GM12878 (cell line): ENCODE results near the gene ACTRT3. TPM values are rescaled to one million over a fixed set of nuclear protein-coding genes. Genes with fewer than 3 reads are reported as not detected.

Experiments used
- BCL11A ChIP-seq: IDR thresholded peaks from 2 replicates; pipeline ENCODE4 v1.6.1; 2011; ENCODE audit warnings: low read depth, low read length
- CREB1 ChIP-seq: IDR thresholded peaks from 2 replicates; pipeline ENCODE4 v1.6.1; 2012; ENCODE audit warnings: low read depth, mild to moderate bottlenecking, inconsistent platforms
- E2F8 ChIP-seq: fragments of 450-650 bp; IDR thresholded peaks from 2 replicates; pipeline ENCODE4 v1.6.1; 2018; ENCODE audit warnings: mild to moderate bottlenecking, low read depth, moderate library complexity; ENCODE audit not compliant: partially characterized antibody
- EP300 ChIP-seq, 2 experiments: fragments of 150-350 bp in 1 of 2; IDR thresholded peaks; 2 replicates each; pipeline ENCODE4 v1.6.1; 2011 to 2012; ENCODE audit warnings: low read depth in 2 of 2, low read length in 2 of 2, borderline replicate concordance in 1 of 2, improper control_type of control experiment in 1 of 2, inconsistent platforms in 1 of 2; ENCODE audit not compliant: control insufficient read depth in 1 of 2
- EZH2 ChIP-seq: IDR thresholded peaks from 2 replicates; pipeline ENCODE4 v1.6.1; 2012; ENCODE audit warnings: low read depth, mild to moderate bottlenecking, control low read depth, inconsistent platforms, low read length, borderline replicate concordance; ENCODE audit not compliant: control insufficient read depth
- FOXM1 ChIP-seq: IDR thresholded peaks from 2 replicates; pipeline ENCODE4 v1.6.1; 2012; ENCODE audit warnings: low read depth, mild to moderate bottlenecking, inconsistent platforms, low read length, moderate library complexity
- GABPA ChIP-seq: IDR thresholded peaks from 2 replicates; pipeline ENCODE4 v1.6.1; 2014; ENCODE audit warnings: antibody characterized with exemption, low read depth, mild to moderate bottlenecking, inconsistent platforms
- HCFC1 ChIP-seq: fragments of 150-350 bp; IDR thresholded peaks from 2 replicates; pipeline ENCODE4 v1.6.1; 2014; ENCODE audit warnings: low read length
- KLF5 ChIP-seq: fragments of 450-650 bp; IDR thresholded peaks from 2 replicates; pipeline ENCODE4 v1.6.1; 2014; ENCODE audit warnings: mild to moderate bottlenecking; ENCODE audit not compliant: partially characterized antibody
- NRF1 ChIP-seq: conservative IDR thresholded peaks from 2 replicates; pipeline ENCODE4 v1.6.1; 2011; ENCODE audit warnings: mild to moderate bottlenecking, low read depth, low read length, improper control_type of control experiment
- PRDM15 ChIP-seq: fragments of 450-650 bp; formaldehyde crosslinking; IDR thresholded peaks from 2 replicates; pipeline ENCODE4 v1.4.0; 2020; ENCODE audit warnings: mild to moderate bottlenecking, moderate library complexity
- RFX5 ChIP-seq: IDR thresholded peaks from 2 replicates; pipeline ENCODE4 v1.6.1; 2011; ENCODE audit warnings: low read depth, low read length, improper control_type of control experiment
- SIX5 ChIP-seq: IDR thresholded peaks from 2 replicates; pipeline ENCODE4 v1.6.1; 2011; ENCODE audit warnings: mild to moderate bottlenecking, low read depth, low read length, moderate library complexity; ENCODE audit not compliant: severe bottlenecking
- SREBF2 ChIP-seq: IDR thresholded peaks from 2 replicates; pipeline ENCODE4 v1.6.1; 2012; ENCODE audit warnings: mild to moderate bottlenecking, low read length
- ZBTB40 ChIP-seq: fragments of 450-650 bp; IDR thresholded peaks from 2 replicates; pipeline ENCODE4 v1.6.1; 2016; ENCODE audit warnings: mild to moderate bottlenecking, moderate library complexity, borderline replicate concordance
- ZNF384 ChIP-seq: IDR thresholded peaks from 2 replicates; pipeline ENCODE4 v1.6.1; 2012; ENCODE audit warnings: low read depth, mild to moderate bottlenecking, low read length, improper control_type of control experiment, borderline replicate concordance
- polyA plus RNA-seq, 11 experiments: library from polyadenylated mRNA; depleted of rRNA in 4 of 11; unstranded in 6 of 11; stranded (reverse) in 5 of 11; fragments of >200 nt; fragmentation: Nextera tagmentation in 4 of 11; fragmentation: Illumina TruSeq in 1 of 11; extraction: Ambion mirVana in 4 of 11; extraction: Trizol in 1 of 11; gene quantifications; 1 replicate in 1 of 11; 2 replicates in 10 of 11; pipeline versions ENCODE4 v1.2.1 to v1.2.3, GENCODE V29; 2011 to 2016; ENCODE audit warnings: inconsistent platforms in 2 of 11, missing spikeins in 2 of 11, low read depth in 1 of 11
- total RNA-seq, 4 experiments: library from RNA; depleted of rRNA in 3 of 4; stranded (reverse); fragments of >200 nt in 3 of 4; fragmentation: Illumina TruSeq in 1 of 4; extraction: Trizol in 1 of 4; gene quantifications; 2 replicates each; pipeline versions ENCODE4 v1.2.1 to v1.2.3, GENCODE V29; 2013 to 2021

ACTRT3 gene
- total and polyA plus RNA-seq, 10 of the 15 experiments (the other 5 are each of a cell fraction or from before 2014, with no cell fraction given): 0.02 to 0.58 (median 0.11) TPM; not detected in 1

GRCh38 chr3:169772305-169772896 is 3.0 kb upstream of the ACTRT3 start (continued):
- no peak for TF ChIP-seq SREBF2
- TF ChIP-seq RFX5: no peak
- no peak for TF ChIP-seq HCFC1
- 0 out of 2 replicates have a peak, but pooled peaks have one; percentile 74 for TF ChIP-seq ZNF384
- no peak for TF ChIP-seq EP300 (IDR thresholded peaks at IDR 0.05; ENCODE audit: borderline replicate concordance in 1 of 2, control insufficient read depth in 1 of 2, low read depth in 2 of 2, low read length in 2 of 2)
- TF ChIP-seq BCL11A: no peak
- TF ChIP-seq SIX5: no peak
- peak; percentile 65; the same call in 1 of the 2 replicates for TF ChIP-seq ZBTB40
- no peak for TF ChIP-seq PRDM15 (CRISPR knock-in tag)
- peak; percentile 3; the same call in 1 of the 2 replicates for TF ChIP-seq GABPA
- TF ChIP-seq E2F8: peak; percentile 3
- peak; percentile 69 for TF ChIP-seq NRF1
- no peak for TF ChIP-seq KLF5
- no peak for TF ChIP-seq EZH2
- peak; percentile 5; the same call in 1 of the 2 replicates for TF ChIP-seq CREB1
- 0 out of 2 replicates have a peak, but pooled peaks have one; percentile 46 for TF ChIP-seq FOXM1
